GM21825 (cell line): Measurements from ENCODE around the gene NAALADL2.

Source experiments
- ATAC-seq: cut with Tn5 transposase; IDR thresholded peaks from one replicate; pipeline ENCODE4 v1.9.1; 2021; ENCODE audit warnings: mild to moderate bottlenecking, moderate library complexity; ENCODE audit not compliant: unreplicated experiment

Gene NAALADL2

DNA sequence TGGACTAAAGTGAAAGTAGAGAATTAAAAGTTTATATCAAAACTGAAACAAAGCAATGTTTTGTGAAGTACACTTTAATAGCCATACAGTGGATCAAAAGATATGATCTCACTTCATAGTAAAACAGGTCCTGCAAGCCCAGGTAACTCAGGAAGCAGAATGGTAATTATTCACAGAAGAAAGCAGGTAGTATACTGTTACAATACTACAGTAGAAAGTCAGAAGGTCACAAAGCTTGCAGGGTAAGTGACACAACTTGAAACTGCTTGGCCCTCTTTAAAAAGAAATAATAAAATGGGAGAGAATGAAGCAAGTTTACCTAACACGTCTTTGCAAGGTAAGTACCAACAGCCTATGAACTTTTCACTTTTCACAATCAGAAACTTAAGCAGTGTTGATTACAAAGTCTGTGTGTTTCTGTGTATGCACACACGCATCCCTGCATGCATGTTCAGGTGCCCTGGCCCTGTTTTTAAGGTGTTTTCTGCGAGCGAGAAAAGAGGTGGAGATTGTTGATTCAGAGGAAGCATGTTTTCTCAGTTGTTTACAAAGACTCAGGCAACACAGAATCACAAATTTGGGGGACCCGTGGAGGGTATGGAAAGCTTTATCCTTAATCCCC, at the start of gene NAALADL2:
Gene NAALADL2, plus strand, starts transcription at position 221 of the 622 bp plus-strand sequence.
- no peak for ATAC-seq

DNA sequence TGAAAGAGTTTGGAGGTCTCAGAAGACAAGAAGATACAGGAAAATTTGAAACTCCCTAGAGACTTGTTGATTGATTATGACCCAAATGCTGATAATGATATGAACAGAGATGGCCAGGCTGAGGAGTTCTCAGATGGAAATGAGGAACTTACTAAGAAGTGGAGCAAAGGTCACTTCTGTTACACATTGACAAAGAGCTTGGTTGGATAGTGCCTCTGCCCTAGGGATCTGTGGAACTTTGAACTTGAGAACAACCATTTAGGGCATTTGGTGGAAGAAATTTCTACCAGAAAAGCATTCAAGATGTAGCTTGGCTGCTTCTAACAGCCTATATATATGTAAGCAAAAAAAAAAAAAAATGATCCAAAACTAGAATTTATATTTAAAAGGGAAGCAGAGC, 48.9 kb upstream of the NAALADL2 start:
- ATAC-seq, result no peak

DNA sequence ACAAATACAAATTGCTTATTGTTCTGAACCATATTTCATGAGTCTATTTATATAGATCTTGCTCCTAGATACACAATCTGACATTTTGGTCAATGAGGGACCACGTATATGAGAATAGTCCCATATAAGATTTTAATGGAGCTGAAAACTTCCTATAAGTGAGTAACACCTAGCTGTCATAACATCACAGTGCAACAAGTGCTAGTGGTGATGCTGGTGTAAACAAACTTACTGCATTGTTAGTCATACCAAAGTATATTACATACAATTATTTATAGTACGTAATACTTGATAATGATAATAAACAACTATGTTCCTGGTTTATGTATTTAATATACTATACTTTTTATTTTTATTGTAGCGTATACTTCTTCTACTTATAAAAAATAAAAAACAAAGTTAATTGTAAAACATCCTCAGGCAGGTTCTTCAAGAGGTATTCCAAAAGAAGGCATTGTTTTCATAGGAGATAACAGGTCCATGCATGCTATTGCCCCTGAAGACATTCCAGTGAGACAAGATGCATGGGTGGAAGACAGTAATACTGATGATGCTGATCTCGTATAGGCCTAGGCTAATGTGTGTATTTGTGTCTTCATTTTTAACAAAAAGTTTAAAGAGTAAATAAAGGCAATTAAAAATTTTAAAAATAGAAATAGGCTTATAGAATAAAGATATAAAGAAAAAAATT, 46.8 kb upstream of the NAALADL2 start:
- ATAC-seq, result no peak

DNA sequence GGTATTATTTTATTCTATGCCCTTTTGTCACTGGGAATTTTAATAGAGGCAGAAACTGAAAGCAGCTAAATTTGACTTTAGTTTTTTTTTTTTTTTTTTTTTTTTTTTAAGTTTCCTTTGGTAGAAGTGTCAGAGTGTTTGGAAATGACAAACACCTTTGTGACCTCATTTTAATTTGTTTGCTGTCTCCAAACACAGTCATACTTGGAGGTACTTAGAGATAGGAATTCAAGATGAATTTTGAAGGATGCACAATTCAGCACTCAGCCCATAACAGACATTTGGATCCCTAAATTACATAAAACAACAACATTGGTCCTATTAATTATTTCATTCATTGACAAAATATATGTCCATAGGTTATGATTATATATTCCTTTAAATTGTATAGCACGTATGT, 43.4 kb upstream of the NAALADL2 start:
- no peak for ATAC-seq

DNA sequence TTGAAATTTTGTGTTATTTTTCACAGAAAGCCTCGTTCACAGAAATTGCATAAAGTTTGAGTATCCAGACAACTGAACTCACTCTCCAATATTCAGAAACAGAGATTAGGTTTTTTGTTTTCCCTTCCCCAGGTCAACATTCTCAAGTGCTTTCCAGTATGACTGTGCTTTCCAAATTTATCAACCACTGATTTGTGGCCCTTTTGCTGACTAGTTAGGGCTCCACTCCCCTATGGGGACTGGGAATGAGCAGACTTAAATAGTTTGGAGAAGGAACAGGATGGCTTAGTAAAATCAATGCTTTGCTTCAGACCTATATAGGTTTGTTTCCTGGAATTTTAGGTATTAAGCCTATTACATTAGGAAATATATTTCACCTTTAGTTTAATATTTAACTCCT, 38.2 kb upstream of the NAALADL2 start:
- ATAC-seq, result no peak

DNA sequence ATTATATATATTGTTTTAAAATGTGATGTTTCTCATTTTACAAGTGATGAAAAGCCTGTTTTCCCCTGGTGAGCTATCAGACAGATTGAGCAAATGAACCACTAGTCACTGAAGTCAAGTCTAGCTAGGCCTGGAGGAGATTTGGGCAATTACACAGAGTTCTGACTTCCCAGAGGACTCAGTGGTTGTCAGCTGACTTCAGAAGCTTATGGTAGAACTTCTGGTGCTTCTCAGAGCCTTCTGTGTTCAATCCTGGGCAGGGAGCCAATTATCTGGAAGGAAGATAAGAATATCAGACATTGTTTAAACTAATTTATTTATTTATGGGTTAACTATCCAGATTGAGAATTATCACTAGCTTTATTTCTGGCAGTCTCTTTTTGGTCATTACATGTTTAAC, 37.7 kb upstream of the NAALADL2 start:
- ATAC-seq, result no peak

DNA sequence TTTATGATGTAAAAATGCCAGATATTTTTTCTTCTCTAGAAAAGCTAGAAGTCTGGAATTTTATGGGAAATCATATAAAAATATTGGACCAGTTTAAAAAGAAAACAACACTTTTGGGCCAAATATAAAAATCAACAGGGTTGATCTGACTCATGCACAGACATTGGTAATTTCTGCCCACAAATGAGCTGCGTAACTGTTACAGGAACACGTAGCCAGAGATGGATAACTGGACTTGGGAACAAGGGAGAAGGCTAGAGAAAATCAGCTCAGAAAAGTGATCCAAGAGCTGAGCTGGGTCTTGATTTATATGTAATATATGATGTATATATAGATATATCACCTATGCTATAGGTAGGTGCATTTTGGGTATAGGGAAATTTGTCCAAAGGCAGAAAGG, 36.8 kb upstream of the NAALADL2 start:
- ATAC-seq, result no peak

DNA sequence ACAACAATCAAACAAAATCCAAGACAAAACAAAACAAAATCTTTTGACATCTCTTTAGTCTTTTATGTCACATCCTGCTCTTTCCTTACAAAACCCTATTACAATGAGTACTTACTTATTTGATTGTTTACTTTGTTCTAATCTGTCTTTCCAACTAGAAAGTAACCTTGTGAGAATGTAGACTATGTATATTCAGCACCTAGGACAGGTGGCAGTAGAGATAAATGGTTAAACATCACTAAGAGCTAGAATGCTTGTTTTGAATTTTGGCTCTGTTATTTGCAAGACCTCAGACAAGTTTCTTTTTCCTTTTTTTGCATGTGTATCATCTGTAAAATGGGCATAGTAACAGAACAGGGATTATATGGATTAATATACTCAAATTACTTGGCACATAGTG, 33.1 kb upstream of the NAALADL2 start:
- ATAC-seq, result no peak

DNA sequence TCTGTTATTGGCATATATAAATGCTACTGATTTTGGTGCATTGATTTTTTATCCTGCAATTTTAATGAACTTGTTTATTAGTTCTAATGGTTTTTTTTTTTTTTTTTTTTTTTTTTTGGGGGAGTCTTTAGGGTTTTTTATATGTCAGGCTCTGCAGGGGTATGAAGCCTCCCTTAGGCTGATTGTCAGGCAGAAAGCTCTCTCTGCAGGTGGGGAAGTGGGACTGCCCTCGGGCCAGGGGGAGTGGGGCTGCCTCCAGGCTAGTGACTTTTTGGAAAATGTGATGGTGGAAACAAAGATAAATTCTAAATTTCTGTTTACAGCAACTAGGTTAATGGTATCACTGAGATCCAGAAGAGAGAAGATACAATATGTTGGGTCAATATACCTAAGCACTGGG, 14.4 kb upstream of the NAALADL2 start:
- no peak for ATAC-seq

DNA sequence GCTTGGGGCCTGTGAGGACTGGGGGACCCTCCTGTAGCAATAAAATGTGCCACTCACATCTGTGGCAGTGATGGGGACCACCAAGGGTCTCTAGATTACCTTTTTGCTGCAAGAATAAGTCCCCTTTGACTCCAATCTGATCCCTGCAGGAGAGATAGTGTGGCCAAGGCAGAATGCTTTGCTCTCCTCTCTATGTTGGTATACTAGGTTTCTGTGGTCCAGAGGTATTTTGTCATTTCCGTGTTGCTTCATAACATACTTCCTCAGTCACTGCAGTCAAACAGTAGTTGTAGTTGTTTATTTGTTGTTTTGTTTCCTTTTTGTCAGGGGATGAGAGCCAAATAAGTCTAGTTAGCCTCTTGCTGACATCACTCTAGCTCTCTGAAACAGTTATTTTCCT, 13.1 kb upstream of the NAALADL2 start:
- ATAC-seq, result no peak

DNA sequence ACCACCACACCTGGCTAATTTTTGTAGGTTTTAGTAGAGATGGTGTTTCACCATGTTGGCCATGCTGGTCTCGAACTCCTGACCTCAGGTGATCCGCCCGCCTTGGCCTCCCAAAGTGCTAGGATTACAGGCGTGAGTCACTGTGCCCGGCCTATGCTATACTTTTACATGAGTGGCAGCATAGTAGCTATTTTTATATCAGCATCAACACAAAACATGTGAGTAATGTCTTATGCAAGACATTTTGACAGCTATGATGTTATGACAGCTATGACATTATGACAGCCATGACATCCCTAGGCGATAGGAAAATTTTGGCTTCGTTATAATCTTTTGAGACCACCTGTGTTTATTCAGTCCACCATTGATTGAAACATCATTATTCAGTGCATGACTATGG, 4.1 kb upstream of the NAALADL2 start:
- ATAC-seq, result no peak

DNA sequence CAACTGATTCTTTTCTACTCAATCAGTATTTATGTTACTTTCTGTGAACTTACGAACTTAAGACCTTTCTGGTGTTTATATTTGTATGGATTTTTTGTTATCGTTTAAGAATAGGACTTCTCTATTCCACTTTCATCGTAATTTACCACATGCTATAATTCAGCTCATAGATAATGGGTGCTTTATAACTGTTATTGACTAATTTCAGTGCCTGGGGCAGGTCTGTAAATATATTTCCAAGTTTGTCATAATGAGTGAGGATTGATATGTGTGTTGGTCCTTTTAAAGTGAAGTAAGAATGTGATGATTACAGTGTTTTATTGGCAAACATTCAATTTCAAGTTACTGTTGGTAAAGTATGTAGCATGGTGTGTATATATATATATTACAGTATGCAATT, 1.8 kb upstream of the NAALADL2 start:
- ATAC-seq, result no peak

DNA sequence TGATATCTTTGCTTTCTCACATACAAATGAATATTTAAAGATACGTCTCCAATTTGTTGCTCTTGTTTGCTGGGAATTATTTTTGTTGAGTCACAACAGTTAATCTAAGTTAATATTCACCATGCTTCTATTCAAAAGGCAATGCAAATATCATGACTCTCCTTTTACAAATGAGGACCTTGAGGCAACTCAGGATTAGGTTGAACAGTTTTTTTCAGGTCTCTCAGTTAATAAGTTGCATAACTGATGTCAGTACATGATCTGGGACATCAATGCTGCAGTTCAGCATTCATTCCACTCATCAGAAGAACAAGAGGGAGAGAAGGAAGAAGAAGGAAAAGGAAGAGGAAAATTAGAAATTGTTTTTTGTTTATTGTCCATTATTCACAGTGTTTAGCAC, 781 bp upstream of the NAALADL2 start:
- ATAC-seq, result no peak

DNA sequence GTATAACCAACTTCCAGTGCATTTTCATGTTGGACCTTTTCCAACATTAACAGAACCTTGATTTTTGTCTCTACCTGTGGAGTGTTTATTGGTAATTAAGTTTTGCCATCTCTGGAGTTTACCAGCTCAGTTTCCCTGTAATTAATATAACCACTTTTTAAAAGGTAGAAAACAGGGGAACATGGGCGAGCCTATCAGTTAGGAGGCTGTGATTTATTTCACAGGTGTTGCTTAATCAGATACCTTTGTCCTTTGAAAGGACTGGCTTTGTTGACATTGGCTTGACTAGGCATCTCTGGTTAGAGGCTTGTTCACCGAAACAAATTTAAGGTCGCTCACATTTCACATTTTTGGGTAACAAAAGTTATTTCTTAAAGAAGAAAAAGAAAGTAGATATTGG, 622 bp downstream of the NAALADL2 start:
- no peak for ATAC-seq

DNA sequence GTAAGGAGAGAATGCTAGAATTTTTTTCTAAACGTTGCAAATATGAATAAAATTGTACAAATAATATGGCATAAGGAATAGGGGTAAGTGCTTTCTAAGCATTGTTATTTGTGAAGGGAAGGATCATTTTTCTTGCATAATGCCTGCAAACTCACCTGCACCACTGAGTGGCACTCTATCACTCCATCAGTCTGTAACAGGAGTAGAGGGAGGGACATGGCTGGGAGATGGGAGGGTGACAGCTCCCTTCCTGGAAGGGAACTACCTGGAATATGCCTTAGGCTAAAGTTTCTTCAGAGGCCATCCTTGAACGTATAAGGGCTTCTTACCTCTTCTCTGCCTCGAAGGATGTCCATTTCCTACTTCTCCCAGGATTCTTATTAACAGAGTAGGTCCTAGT, 3.0 kb downstream of the NAALADL2 start:
- ATAC-seq, result no peak

DNA sequence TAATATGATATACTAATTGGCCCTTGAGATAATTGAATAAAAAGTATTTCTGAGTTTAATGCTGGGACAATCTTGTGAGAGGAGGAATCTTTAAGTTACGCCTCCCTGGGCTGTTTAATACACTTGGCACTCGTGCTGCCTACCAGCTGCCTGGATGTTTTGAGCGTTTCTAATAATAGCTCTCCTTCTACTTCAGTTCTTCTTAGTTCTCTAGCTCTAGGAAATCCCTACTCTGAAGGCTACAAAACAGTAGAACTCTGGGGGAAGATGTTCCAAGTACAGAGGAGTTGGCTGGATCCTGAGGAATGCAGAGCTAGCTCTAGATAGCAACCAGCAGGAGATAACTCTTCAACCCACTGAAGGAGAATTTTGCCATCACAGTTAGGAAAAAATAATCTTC, 3.5 kb downstream of the NAALADL2 start:
- ATAC-seq, result no peak

DNA sequence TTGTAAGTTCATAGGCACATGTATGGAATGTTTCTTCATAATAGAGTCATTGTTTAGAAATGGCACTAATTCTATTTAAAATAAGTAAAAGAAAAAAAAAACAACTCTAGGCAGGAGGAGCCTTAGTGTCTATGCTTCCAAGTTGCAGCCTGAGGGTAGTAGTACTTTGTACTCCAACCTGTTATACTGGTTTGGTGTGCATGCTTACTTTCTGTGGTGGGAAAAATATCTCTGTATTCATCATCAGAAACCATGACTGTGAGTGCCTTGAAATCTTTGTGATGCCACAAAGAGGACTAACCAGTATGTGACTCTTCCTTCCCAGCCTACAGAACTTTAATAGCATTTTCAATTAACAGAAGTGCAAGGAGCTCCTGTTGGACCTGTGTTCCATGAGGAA, 4.4 kb downstream of the NAALADL2 start:
- no peak for ATAC-seq

DNA sequence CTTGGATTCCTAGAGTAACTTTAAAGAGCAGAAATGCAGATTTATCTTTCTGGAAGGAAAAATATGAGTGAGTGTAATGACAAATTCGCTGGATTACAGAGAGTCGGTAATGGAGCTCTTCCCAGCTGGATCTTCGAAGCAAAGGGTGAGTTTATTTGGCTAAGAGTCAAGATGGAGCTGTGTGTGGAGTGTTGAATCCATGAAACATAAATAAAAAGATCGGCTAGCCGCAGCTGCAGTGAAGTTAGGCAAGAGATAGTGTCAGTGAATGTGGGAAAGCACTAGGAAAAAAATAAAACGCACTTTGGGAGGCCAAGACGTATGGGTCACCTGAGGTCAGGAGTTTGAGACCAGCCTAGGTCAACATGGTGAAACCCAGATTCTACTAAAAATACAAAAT, 10.3 kb downstream of the NAALADL2 start:
- ATAC-seq, result no peak

DNA sequence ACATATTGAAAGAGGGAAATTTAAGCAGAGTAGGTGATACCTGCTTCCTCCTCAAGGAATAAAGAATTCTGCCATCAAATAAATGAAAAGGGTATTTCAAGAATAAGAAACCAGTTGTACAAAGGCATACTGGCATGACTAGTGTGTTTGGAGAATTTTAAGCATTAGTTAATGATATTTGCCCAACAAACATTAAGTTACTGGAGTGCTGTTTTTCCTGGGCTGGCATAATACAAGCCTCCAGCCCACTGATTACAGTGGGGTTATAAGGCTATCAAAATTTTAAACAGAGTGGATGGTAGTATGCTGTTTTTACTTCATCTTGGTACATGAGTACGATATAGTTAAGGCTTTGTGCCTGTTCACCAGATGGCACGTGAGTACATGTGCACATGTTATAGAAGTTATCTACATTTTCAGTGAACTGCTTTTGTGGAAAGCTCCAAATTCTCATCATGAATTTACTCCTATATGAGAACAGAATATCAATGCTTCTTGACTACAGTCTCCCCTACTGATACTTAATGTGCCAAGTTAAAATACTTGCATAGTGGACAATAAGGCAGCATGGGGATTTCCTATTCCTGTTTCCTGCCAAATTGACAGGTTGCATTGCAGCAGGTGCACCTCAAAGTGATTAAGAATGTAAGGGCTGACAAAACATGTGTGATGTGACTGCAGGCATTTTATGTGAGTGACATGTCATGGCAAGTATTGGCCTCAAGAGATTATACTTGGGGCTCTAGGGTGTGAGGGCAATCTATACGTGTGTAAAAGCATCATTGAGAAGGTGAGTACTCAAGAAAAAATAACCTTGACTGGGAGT, 14.9 kb downstream of the NAALADL2 start:
- no peak for ATAC-seq

DNA sequence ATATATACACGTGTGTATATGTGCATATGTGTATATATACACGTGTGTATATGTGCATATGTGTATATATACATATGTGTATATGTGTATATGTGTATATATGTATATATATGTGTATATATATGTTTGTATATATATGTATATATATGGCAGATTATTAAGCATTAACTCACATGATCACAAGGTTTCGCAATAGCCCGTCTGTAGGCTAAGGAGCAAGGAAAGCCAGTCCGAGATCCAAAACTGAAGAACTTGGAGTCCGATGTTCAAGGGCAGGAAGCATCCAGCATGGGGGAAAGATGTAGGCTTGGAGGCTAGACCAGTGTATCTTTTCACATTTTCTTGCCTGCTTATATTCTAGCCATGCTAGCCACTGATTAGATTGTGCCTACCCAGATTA, 23.7 kb downstream of the NAALADL2 start:
- ATAC-seq, result no peak

DNA sequence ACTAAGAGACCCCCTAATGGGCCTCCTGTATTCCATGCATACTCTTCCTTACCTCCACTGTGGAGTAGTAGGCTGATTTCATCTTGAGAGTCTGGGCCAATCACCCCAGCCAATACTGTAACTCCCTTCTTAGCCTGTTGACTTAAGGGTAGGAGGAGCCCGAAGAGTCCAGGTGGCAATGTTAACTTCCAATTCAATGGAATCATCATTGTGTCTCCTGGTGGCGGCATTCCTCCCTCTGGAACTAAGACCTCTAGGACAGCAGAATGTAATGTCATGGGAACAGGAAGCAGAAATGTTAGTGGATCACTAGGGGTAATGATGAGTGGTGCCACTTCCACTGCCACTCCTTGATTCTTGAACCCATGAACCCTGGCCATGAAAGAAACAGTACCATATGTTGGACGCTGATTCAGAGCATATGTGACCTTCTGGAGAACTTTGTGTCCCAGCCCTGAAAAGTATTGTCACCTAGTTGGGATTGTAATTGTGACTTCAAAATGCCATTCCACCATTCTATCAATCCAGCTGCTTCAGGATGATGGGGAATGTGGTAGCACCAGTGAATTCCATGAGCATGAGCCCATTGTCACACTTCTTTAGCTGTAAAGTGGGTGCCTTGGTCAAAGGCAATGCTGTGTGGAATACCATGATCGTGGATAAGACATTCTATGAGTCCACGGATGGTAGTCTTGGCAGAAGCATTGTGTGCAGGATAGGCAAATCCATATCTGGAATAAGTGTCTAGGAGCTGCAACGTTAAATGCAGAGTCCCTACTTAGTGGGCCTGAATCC, 24.9 kb downstream of the NAALADL2 start:
- no peak for ATAC-seq
